NAMALWA (cell line): Measurements from ENCODE around the gene XYLT1.

Source experiments
- DNase-seq: peaks from one replicate; pipeline ENCODE4 v3.0.0-alpha.2; 2015; ENCODE audit warnings: low spot score

XYLT1 gene

GRCh38 chr16:17101646-17102045, 369.1 kb downstream of the XYLT1 start:
- DNase-seq: peak; percentile 78

GRCh38 chr16:17098685-17099084, 372.1 kb downstream of the XYLT1 start:
- DNase-seq: no peak

- DNase-seq: no peak
These were observed 386.6 kb downstream of the XYLT1 start for GRCh38 chr16:17084130-17084529.

GRCh38 chr16:17083628-17084027, 387.1 kb downstream of the XYLT1 start:
- DNase-seq: no peak

- no peak for DNase-seq
These were observed 388.5 kb downstream of the XYLT1 start for GRCh38 chr16:17082095-17082882.

GRCh38 chr16:17080105-17080504, 390.7 kb downstream of the XYLT1 start:
- DNase-seq: no peak

- DNase-seq: no peak
These were observed 391.7 kb downstream of the XYLT1 start for GRCh38 chr16:17078931-17079631.

GRCh38 chr16:17076818-17077498, 393.8 kb downstream of the XYLT1 start:
- DNase-seq: no peak

- DNase-seq: no peak
These were observed 394.5 kb downstream of the XYLT1 start for GRCh38 chr16:17076092-17076754.

GRCh38 chr16:17072104-17072503, 398.7 kb downstream of the XYLT1 start:
- DNase-seq: no peak

- DNase-seq: peak; percentile 98
These were observed 399.7 kb downstream of the XYLT1 start for GRCh38 chr16:17070882-17071592.

GRCh38 chr16:17069681-17070080, 401.1 kb downstream of the XYLT1 start:
- DNase-seq: no peak

- no peak for DNase-seq
These were observed 402.2 kb downstream of the XYLT1 start for GRCh38 chr16:17068524-17068923.

GRCh38 chr16:17067882-17068281, 402.9 kb downstream of the XYLT1 start:
- no peak for DNase-seq

- DNase-seq: no peak
These were observed 407.3 kb downstream of the XYLT1 start for GRCh38 chr16:17063201-17064139.

GRCh38 chr16:17062676-17063075, 408.1 kb downstream of the XYLT1 start:
- DNase-seq: no peak

GRCh38 chr16:17061326-17061725, 409.4 kb downstream of the XYLT1 start:
- no peak for DNase-seq

- no peak for DNase-seq
These were observed 412.3 kb downstream of the XYLT1 start for GRCh38 chr16:17058471-17058870.

- no peak for DNase-seq
These were observed 414.1 kb downstream of the XYLT1 start for GRCh38 chr16:17056666-17057065.

GRCh38 chr16:17053536-17054160, 417.1 kb downstream of the XYLT1 start:
- DNase-seq: peak; percentile 31
